ENCODE measurements around the gene CCND2.

GRCh38 chr12:4279198-4279690 lies 5.7 kb downstream of the CCND2 start:
- TF ChIP-seq CTCF (IDR thresholded peaks at IDR 0.05) = no peak
- TF ChIP-seq POLR2A (IDR thresholded peaks at IDR 0.05) = no peak
